GM19372 (cell line): ENCODE results near the gene CHD2.
"Not testable (repeated sequence)": the region's sequence is repeated elsewhere in the genome, so short reads cannot be mapped to it uniquely, and the experiment has no call there.

Experiments used
- ATAC-seq: cut with Tn5 transposase; IDR thresholded peaks from one replicate; pipeline ENCODE4 v1.9.1; 2021; ENCODE audit warnings: mild to moderate bottlenecking, low read depth, moderate library complexity; ENCODE audit not compliant: unreplicated experiment

The CHD2 gene

DNA sequence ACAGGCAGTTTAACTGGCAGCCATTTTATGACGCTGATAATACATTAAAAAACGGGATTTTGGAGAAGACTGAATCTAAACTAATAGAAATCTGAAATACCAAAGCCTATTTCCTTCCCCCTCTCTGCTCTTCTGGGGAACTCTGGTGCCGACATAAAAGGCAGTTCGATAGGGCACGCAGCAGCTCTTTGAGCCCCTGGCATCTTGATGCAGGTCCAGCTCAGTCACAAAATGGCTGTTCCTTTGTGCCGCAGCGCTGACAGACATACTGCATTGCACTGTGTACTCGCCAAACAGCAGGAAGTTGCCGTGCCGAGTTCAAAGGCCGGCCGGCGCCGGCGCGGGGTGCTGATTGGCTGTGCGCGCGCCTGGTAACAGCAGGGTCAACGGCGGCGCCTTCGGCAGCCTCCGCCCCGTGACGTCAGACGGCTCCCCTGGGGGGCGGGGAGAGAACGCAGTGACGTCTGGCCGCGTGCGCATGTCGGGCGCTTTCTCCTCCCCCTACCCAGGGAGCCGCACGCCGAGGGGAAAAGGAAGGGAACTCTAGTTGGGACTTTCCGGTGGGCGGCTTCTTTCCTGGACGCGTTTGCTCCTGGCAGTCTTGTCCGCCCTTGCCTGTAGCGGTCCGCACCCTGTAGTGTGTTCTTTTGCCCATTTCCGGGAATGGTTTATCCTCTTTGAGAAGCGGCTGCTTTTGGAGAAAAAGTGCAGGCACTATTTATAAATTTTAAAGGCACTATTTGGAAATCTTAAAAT is 4.0 kb downstream of the CHD2 start:
- ATAC-seq, result peak; percentile 77

DNA sequence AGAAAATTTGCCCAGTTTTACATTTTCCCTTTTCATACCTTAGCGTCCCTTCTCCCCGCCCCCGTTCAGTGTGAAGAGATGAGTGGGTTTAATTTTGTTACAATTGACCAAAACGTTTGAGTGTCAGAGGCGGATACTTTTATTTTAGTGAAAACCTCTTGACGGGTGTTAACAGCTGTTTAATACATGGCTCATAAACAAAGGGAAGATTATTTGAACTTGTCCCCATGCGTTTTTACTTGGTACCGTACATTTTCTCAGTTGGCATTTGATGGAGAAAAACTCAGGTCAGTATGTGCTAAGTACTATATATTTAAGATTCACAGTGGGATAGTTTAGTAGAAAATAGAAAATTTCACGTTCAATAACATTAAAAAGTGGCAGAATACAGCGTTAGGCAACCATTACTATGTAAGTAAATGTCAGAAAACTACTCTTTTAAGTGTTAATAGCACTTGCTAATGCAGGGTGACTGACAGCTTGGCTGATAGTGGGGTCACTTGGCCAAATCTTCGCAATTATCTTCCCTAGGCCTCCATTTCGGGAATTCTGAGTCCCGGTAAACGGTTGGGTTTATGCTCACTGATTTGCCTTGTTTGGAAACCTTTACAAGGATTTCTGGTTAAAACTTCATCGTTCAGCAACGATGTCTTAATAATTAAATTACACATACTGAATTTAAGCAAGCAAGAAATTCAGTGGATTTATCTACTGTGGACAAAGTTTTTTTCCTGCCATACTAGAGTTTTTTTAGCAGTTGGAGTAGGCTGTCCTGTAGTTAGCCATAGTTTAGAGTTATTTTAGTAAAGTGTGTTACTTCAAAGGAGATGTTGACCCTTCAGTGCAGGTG is 4.8 kb downstream of the CHD2 start:
- ATAC-seq, result no peak

DNA sequence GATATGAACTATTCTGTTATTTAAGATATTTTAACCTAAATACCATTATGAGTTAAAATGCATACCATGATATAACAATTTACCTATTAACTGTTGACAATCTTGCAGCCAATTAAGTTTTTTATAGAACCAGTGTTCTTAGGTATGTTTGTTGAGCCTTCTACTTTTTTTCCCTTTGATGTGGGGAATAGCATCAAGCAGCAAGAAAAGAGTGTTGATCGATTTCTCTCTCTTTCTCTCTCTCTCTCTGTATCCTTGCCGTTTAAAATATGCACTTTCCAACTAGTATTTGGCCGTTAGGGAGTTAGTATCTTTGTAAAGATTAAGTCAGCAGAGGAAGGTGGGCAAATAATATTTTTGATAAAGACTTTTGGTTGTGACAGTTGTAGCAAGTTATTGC is 5.9 kb downstream of the CHD2 start:
- no peak for ATAC-seq

DNA sequence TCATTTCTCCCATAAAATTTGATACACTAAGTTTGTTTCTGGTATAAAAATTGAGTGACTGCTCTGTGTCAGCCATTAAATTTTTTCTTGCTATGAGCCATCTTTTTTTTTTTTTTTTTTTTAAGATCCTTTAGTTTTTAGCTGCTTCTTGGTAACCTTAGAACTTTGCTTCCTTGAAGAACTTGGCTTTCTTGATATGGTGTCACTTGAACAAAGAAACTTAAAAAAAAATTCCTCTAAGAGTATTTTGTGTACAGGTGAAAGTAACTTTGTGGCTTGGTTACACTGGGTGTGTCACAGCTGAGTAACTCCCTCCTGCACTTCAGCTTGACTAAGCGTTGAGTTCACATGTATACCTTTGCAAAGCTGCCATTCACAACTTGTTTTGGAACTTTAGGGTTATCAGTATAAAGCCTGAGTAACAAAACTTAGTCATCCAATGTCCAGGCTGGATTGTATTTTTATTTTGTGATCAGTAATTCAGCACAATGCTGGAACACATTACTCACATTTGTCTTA is 6.5 kb downstream of the CHD2 start:
- no peak for ATAC-seq

DNA sequence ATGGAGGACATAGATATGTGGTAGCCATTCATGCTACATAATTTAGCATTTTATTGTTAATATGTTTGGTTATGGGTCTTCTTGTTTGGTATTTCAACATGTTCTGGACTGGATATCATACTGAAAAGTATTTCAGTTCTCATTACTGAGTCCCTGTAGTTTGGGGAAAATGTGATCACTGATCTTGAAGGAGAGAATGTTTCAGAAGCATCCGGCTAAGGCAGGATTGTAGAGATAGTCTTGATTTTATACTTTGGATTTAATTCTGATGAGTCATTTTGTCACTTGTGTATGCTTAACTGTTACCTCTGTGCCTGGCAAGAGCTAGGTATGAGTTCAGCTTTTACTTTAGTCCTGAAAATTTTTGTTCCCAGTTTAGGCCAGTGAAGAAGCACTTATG is 7.1 kb downstream of the CHD2 start:
- ATAC-seq, result no peak

DNA sequence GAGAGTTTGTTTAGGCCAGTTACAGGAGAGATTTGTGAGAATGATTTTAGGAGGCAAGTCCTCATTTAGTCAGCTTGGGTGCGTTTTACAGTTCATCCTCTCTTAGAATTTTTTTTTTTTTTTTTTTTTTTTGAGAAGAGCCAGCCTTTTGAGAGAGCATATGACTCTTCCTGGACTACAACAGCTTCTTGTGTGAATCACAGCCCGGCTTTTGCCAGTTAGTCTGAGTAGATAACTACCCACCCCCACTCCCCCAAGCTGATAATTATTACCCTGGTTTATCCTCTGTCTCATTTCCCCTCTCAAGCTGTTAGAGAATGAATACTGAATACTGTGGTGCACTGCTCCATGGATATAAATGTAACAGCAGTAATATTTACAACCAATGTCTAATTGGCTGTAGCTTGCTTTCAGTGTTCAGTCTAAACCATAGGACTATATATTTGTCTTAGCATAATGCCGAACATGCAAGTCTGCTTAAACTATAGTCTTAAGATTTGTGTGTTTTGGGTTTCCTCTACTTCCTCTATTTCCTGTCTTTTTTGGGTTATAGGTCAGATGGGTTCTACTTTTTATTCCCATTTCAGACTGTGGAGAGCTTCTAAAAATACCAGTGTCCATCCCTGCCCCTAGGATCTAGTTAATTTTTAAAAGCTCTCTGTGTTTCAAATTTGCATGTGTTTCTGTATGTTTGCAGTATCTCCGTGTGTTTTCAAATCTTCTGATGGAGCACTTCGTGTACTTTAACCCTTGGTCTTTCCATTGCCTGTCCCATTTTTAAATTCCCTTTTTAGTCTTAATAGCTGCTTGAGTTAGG is 8.0 kb downstream of the CHD2 start:
- no peak for ATAC-seq

DNA sequence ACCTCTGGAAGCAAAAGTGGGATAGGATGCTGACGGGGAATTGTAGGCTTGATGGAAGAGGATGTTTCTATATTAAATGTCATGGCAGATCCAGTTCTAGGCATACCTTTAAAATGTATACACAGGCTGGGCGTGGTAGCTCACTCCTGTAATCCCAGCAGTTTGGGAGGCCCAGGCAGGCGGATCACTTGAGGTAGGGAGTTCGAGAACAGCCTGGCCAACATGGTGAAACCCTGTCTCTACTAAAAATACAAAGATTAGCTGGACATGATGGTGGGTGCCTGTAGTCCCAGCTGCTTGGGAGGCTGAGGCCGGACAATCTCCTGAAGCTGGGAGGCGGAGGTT is 8.6 kb downstream of the CHD2 start:
- ATAC-seq, result no peak

DNA sequence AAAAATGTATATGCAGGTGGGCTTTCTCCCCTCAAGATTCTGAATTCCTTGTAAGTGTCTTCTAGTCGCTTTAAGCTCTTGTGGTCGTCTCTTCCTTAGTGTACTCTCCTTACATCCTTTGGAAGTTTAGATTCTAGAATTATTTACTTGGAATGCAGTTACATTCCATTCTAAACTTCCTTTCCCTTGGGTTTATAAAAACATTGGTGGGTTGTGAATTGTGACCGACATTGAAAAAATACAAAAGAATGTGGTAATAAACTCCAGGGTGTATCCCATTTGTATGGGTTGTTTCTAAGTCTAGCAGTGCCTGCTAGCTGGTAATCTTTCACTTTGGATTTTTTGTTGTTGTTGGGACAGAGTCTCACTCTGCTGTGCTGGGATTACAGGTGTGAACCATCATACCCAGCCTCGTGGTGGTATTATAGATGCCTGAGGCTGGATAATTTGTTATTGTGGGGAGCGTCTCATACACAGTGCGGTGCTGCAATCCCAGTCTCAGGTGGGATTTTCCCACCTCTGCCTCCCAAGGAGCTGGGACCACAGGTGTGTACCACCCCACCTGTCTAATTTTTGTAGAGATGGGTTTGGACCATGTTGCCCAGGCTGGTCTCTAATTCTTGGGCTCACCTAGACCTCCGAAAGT is 9.1 kb downstream of the CHD2 start:
- no peak for ATAC-seq

DNA sequence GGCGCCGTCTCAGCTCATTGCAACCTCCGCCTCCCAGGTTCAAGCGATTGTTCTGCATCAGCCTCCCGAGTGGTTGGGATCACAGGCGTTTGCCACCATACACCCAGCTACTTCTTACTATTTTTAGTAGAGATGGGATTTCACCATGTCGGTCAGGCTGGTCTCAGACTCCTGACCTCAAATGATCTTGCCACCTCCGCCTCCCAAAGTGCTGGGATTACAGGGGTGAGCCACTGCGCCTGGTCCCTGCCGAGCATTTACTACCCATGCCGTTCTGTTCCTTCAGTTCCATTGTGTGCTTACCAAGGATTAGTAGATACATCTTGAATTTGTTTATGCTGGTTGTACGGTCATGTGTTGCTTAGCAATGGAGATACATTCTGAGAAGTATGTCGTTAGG is 10.3 kb downstream of the CHD2 start:
- no peak for ATAC-seq

DNA sequence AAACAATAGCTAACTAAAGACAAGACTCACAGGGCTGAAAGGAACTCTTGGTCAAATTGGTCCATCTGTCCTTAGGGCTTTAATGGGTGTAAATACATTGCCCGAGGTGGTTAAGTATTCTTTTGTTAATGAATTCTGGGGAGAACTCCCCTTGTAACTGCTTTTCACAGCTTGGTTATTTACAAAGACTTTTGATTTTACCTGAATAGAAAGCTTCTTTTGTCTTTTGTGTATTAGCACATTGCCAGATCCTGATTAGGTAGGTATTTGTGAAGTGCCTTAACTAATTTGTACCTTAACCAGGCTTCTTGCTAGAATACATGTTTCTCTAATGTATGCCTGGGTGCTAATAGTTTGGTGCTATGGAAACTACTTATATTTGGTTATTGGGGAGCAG is 14.0 kb downstream of the CHD2 start:
- no peak for ATAC-seq

DNA sequence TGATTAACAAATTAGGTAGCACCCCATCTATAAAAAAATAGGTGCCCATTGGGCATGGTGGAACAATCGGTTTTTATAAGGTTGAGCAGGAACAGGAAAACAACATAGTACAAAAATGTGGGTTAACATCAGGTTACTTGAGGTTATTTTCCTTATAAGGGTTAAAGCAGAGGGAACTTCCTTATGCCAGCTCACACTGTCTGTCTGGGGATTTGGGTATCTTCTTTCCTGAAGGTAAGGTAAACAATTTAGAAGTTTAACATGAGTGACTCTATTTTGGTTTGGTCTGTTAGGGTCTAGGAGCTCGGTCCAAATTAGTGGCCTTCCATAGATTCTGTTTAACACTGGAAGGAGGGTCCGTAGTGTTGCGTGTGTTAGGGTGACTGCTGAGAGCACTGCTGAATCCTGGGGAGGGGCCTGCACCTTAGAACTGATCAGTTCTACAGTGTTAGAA is 14.7 kb downstream of the CHD2 start:
- peak; percentile 45 for ATAC-seq

DNA sequence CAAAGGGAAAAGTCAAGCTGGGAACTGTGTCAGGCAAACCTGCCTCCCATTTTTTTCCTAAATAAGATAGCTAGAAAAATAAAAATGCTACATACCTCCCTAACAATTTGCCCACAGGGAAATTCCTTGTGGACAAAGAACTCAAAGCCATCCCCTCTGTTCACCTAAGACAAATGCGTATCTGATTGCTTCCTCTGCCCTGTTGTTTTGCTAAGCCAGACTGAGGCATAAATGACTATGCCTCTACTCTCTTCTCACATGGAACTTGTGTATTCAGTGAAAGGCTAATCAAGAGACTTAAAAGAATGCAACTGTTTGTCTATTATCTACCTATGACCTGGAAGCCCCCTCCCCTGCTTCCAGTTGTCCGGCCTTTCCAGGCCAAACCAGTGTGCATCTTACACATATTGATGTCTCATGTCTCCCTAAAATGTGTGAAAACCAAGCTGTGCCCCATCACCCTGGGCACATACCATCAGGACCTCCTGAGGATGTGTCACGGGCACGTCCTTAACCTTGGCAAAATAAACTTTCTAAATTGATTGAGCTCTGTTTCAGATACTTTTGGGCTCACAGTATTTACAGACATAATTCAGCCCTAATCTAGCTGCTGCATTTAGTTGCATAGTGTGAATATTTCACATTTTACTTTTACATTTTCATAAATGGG is 15.8 kb downstream of the CHD2 start:
- ATAC-seq, result no peak

DNA sequence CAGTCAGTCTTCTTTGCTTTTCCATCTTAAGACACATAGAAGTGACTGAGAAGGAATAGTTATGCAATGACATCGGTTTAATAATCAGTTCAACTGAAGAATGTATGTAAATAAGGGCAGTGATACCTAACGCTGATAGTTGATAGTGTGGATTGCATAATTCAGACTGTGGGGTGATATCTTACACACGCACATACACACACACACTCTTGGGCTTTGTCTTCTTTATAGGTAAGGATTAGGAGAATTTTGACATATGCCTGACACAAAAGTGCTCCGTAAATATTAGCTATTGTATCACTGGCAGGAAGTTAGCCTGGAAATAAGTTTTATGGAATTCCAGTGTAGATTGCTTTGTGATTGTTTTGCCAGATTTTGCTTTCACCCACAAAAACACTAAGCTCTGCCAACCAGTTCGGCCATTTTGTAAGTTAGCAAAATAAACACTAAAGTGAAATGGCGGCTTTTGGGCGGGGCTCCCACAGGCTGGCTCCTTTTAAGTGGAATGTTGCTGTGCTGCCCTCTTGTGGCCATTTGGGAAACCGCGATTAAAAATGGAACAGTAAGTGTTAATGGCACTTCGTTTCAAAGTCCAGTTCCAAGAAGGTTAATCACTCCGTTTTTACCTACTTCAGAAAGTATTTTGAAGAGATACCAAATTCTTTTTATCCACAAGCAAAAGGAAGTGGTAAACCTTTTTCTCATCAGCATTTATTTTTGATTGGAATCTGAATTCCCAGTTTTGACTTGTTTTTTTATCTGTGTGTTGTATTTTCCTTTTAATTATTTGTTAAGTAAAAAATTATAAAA is 17.7 kb downstream of the CHD2 start:
- ATAC-seq, result no peak

DNA sequence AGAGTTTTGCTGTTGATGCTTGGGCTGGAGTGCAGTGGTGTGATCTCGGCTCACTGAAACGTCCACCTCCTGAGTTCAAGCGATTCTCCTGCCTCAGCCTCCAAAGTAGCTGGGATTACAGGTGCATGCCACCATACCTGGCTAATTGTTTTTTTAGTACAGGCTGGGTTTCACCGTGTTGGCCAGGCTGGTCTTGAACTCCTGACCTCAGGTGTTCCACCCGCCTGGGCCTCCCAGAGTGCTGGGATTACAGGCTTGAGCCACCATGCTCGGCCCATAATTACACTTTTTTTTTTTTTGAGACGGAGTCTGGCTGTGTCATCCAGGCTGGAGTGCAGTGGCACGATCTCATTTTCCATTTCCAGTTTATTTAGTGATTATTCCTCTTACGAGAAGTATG is 18.8 kb downstream of the CHD2 start:
- ATAC-seq, result not testable (repeated sequence)

DNA sequence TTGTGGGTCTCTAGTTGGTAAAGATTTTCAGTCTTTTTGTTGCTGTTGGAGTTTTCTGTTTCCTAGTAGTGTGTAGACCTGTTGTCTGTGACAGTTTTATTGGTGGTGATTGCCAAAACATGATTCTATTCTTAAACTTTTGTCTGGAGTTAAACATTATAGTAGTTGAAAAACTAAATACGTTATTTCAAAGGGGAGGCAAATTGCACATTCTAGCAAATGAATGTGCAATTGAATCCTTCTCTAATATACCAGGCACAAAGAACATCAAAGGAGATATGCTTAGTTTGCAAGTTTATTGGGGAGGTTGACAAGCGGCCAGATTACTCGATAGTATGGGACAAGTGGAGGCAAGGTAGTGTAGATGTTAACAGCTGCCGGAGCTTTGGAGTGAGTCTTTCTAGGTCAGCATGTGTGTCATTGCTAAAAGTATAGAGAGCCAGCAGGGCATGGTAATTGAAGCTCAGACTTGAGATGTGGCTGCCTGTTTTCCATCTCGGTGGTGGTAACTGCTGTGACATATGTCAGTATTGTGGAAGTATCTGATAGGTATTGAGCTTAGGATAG is 20.6 kb downstream of the CHD2 start:
- no peak for ATAC-seq

DNA sequence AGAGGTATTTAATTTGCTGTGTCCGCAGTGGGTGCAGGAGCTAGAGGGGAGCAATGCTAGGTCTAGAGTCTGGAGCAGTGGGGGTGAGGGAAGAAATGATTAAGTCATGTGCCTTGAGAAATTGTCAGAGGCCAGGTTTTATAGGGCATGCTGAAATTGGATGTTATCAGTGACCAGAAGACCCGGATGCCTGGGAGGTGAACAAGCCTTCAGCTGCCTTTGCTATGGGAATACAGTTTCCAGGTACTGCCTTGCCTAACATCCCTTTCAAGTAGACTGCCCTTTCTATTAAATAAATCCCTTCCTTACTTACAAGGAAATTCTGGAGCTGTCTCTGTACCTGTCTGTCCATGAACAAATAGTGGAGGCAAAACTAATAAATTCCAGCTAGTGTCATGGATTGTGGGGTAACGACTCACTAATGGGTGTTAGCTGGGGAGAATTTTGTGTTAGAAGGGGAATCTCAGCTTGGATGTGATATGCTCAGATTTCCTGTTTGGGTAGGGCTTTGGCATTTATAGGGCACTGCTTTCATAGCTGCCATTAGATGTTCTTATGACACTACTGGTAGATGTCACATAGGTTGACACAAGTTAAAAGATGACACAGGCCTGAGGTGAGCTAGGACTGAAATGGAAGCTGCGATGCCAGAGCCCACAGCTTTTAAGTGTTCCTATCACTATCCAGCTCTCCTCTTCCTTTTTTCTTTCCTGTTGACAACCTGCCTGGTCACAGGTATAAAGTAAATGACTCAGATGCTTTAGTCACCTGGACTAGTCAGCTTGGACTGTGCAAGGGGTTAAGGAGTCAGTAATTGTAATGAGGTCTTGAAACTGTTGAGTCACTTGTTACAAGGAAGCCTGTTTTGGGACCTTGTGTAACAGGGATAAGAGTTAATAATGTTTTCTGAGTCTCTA is 21.3 kb downstream of the CHD2 start:
- ATAC-seq, result no peak

DNA sequence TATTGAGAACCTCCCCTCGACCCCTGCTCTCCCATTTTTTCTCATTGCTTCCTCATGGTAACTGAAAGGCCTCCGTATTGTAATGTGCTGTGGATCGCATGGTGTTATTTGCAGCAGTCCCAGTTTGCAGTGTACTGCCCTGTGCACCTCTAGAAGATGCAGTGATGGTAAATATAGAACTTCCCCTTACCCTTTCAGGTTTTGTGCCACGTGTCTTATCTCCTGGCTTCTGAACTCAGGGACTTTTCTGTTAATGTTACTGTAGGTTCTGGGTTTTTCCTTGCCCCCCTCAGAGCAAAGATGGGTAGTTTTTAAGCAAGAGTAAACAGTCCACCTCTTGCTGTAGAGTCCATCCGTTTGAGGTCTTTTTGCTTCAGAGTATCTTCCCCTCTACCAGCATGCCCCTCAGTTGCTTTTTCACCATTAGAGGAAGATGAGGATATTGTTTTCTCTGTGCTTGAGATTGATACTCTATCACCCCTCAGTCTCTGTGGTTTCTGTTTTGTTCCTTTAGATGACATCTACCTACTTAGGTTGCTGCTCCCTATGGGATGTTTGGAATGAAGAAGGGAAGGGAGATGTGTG is 22.4 kb downstream of the CHD2 start:
- ATAC-seq, result peak; percentile 49
